ENCODE data around the gene CARD19. TPM values are rescaled to one million over a fixed set of nuclear protein-coding genes. Genes with fewer than 3 reads are reported as not detected.

CARD19 gene
- total RNA-seq, 1 experiment from 2014 or later: 26.1 TPM

DNA sequence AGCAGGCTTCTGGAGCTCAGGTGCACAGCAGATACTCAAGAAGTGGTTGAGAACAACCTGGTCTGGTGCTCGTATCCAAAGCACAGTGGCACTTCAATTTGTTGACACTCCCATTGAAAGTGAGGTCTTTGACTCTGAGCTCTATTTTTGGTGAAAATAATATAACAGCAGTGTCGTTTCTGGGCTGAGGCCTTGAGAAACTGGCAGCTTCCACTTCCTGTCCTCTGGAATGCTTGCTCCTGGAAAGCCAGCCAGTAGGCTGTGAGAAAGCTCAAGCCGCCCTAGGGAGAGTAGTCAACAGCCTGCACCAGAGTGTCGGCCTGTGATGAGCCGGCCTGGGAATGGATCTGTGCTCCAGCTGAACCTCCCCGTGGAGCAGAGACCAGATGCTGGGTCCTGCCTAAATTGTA, 44.3 kb upstream of the CARD19 start:
- DNase-seq: no peak
- H3K4me1 Mint-ChIP-seq (ENCODE audit: low read depth, unreplicated experiment): no peaks in the 10 kb centered on the region
- CTCF ChIA-PET: interaction anchor here (0.8 kb wide), 1 partner anchor 64 kb away, joined by 4 read pairs; no protein-coding TSS in a partner anchor
- H3K4me3 Mint-ChIP-seq (ENCODE audit: low read depth, unreplicated experiment): no peak overlapping the region
- no TSS peak for BruUV-seq (replicated peaks)
- TF ChIP-seq, protein P1, sequence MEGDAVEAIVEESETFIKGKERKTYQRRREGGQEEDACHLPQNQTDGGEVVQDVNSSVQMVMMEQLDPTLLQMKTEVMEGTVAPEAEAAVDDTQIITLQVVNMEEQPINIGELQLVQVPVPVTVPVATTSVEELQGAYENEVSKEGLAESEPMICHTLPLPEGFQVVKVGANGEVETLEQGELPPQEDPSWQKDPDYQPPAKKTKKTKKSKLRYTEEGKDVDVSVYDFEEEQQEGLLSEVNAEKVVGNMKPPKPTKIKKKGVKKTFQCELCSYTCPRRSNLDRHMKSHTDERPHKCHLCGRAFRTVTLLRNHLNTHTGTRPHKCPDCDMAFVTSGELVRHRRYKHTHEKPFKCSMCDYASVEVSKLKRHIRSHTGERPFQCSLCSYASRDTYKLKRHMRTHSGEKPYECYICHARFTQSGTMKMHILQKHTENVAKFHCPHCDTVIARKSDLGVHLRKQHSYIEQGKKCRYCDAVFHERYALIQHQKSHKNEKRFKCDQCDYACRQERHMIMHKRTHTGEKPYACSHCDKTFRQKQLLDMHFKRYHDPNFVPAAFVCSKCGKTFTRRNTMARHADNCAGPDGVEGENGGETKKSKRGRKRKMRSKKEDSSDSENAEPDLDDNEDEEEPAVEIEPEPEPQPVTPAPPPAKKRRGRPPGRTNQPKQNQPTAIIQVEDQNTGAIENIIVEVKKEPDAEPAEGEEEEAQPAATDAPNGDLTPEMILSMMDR (IDR thresholded peaks at IDR 0.05; ENCODE audit: unreplicated experiment): no peak
- H3K36me3 Mint-ChIP-seq (ENCODE audit: insufficient read depth, unreplicated experiment): no peaks in the 10 kb centered on the region
- H3K9me3 Mint-ChIP-seq (ENCODE audit: low read depth, unreplicated experiment): no peaks in the 10 kb centered on the region
- H3K27ac Mint-ChIP-seq (ENCODE audit: unreplicated experiment): no peak overlapping the region
- intact Hi-C loops (cut with micrococcal nuclease; ENCODE audit: unreplicated experiment): no loop called here
- H3K27me3 Mint-ChIP-seq (ENCODE audit: unreplicated experiment): peaks cover 20% of the 10 kb centered on the region

- TF ChIP-seq, protein P1 (IDR thresholded peaks at IDR 0.05; ENCODE audit: unreplicated experiment): no peak
- BruUV-seq (replicated peaks): no TSS peak
- no peak overlapping the region for H3K4me3 Mint-ChIP-seq (ENCODE audit: low read depth, unreplicated experiment)
- intact Hi-C loops (cut with micrococcal nuclease; ENCODE audit: unreplicated experiment): no loop called here
- no peaks in the 10 kb centered on the region for H3K4me1 Mint-ChIP-seq (ENCODE audit: low read depth, unreplicated experiment)
- H3K27ac Mint-ChIP-seq (ENCODE audit: unreplicated experiment): no peak overlapping the region
- H3K36me3 Mint-ChIP-seq (ENCODE audit: insufficient read depth, unreplicated experiment): no peaks in the 10 kb centered on the region
- CTCF ChIA-PET: no interaction called here
- no peak for DNase-seq
- H3K27me3 Mint-ChIP-seq (ENCODE audit: unreplicated experiment): peaks cover 11% of the 10 kb centered on the region
- no peaks in the 10 kb centered on the region for H3K9me3 Mint-ChIP-seq (ENCODE audit: low read depth, unreplicated experiment)
Measured at GRCh38 chr9:93052791-93053540, 43.1 kb upstream of the CARD19 start.

- H3K4me3 Mint-ChIP-seq (ENCODE audit: low read depth, unreplicated experiment): no peak overlapping the region
- peaks cover 6% of the 10 kb centered on the region for H3K27me3 Mint-ChIP-seq (ENCODE audit: unreplicated experiment)
- no peaks in the 10 kb centered on the region for H3K4me1 Mint-ChIP-seq (ENCODE audit: low read depth, unreplicated experiment)
- no peaks in the 10 kb centered on the region for H3K36me3 Mint-ChIP-seq (ENCODE audit: insufficient read depth, unreplicated experiment)
- H3K27ac Mint-ChIP-seq (ENCODE audit: unreplicated experiment): no peak overlapping the region
- no peaks in the 10 kb centered on the region for H3K9me3 Mint-ChIP-seq (ENCODE audit: low read depth, unreplicated experiment)
- BruUV-seq (replicated peaks): no TSS peak
- CTCF ChIA-PET: no interaction called here
- TF ChIP-seq, protein P1 (IDR thresholded peaks at IDR 0.05; ENCODE audit: unreplicated experiment): no peak
- DNase-seq: no peak
- intact Hi-C loops (cut with micrococcal nuclease; ENCODE audit: unreplicated experiment): no loop called here
Measured at GRCh38 chr9:93053781-93054331, 42.2 kb upstream of the CARD19 start.

DNA sequence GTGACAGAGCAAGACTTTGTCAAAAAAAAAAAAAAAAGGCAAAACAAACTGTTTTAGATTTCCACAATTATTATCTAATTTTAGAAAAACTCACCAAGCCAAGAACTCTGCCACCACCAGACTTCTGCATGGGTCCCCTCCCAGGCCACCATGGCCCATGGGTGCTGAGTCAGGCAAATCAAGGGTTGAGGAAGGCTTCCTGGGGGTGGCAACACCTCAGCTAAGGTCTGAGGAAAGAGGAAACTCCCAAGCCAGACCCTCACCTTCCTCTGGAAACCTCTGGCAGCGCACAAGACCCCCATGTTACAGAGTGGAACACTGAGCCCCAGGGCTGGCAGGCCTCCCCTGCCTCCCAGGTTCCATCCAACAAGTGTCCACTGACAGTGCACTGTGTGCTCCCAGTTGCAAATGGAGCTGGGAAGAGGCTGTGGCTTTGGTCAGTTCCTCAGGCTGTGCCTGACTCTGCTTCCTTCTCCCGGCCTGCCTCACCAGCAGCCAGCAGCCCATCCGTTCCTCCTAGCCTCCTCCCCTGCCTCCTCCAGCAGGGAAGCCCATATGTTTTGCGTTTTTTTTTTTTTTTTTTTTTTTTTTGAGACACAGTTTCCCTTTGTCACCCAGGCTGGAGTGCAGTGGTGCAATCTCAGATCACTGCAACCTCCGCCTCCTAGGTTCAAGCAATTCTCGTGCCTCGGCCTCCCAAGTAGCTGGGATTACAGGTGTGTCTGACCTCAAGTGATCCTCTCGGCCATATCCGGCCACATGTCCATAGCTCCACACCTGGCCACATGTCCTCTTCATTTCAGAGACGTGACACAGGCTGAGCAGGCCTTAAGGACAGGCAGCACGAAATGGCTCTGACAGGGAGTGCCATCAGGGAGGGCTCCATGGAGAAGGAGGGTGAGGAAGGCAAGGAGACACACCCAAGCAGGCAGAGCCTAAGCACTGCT, 41.0 kb upstream of the CARD19 start:
- no peaks in the 10 kb centered on the region for H3K9me3 Mint-ChIP-seq (ENCODE audit: low read depth, unreplicated experiment)
- BruUV-seq (replicated peaks): no TSS peak
- no peak overlapping the region for H3K4me3 Mint-ChIP-seq (ENCODE audit: low read depth, unreplicated experiment)
- intact Hi-C loops (cut with micrococcal nuclease; ENCODE audit: unreplicated experiment): no loop called here
- no peaks in the 10 kb centered on the region for H3K36me3 Mint-ChIP-seq (ENCODE audit: insufficient read depth, unreplicated experiment)
- TF ChIP-seq, protein P1 (IDR thresholded peaks at IDR 0.05; ENCODE audit: unreplicated experiment): no peak
- no peak overlapping the region for H3K27ac Mint-ChIP-seq (ENCODE audit: unreplicated experiment)
- CTCF ChIA-PET: no interaction called here
- no peak for DNase-seq
- no peaks in the 10 kb centered on the region for H3K27me3 Mint-ChIP-seq (ENCODE audit: unreplicated experiment)
- no peaks in the 10 kb centered on the region for H3K4me1 Mint-ChIP-seq (ENCODE audit: low read depth, unreplicated experiment)
